GM12875 (cell line): ENCODE results near the gene SPATA3.
A peak's percentile ranks its signal among the peaks of the same experiment; 100 is the strongest.

ENCODE experiments used
- H3K4me3 ChIP-seq: one replicate; pipeline ENCODE4 v1.5.1; 2011; ENCODE audit warnings: low read depth, low read length, control low read depth
- TF ChIP-seq, protein P1 (sequence below): IDR thresholded peaks from 2 replicates; pipeline ENCODE4 v1.5.1; 2011; ENCODE audit warnings: low read depth, mild to moderate bottlenecking, control low read depth, inconsistent platforms, low read length, moderate library complexity, borderline replicate concordance; ENCODE audit not compliant: insufficient read depth

The SPATA3 gene

DNA sequence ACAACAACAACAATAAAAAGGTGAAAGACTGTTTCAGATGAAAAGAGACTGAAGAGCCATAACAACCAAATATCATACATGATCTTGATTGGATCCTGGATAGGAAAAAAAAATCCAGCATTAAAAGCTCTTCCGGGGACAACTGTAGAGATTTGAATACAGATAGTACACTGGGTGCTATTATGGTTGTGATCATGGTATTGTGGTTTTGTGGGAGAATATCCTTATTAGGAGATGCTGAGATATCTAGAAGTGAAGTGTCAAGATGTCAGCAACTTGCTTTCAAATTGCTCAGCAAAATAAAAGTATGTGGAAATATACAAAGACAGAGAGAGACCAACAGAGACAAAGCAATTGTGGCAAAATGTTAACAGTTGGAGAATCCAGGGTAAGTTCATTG lies 15.5 kb upstream of the SPATA3 start:
- TF ChIP-seq, protein P1, sequence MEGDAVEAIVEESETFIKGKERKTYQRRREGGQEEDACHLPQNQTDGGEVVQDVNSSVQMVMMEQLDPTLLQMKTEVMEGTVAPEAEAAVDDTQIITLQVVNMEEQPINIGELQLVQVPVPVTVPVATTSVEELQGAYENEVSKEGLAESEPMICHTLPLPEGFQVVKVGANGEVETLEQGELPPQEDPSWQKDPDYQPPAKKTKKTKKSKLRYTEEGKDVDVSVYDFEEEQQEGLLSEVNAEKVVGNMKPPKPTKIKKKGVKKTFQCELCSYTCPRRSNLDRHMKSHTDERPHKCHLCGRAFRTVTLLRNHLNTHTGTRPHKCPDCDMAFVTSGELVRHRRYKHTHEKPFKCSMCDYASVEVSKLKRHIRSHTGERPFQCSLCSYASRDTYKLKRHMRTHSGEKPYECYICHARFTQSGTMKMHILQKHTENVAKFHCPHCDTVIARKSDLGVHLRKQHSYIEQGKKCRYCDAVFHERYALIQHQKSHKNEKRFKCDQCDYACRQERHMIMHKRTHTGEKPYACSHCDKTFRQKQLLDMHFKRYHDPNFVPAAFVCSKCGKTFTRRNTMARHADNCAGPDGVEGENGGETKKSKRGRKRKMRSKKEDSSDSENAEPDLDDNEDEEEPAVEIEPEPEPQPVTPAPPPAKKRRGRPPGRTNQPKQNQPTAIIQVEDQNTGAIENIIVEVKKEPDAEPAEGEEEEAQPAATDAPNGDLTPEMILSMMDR = no peak

DNA sequence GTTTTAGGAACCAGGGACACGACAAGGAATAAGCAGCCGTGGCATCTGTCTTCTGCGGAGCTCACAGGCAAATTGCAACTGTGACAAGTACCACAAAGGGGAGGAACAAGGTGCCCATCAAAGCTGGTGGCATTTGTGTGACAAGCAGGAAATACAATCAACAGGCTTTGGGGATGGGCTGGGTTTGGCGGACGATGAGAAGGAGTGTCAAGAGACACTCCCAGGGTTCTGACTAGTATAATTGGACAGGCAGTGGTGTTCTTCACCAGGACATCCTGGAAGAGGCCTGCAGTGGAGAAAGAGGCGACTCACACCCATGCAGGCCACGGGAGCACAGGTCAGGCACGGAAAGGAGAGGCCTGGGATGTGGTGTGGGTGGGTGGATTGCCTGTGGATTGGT lies 14.2 kb upstream of the SPATA3 start:
- TF ChIP-seq, protein P1 = no peak
- H3K4me3 ChIP-seq = no peak overlapping the region

More for the DNA sequence above, 15.5 kb upstream of the SPATA3 start:
- H3K4me3 ChIP-seq = no peak overlapping the region

DNA sequence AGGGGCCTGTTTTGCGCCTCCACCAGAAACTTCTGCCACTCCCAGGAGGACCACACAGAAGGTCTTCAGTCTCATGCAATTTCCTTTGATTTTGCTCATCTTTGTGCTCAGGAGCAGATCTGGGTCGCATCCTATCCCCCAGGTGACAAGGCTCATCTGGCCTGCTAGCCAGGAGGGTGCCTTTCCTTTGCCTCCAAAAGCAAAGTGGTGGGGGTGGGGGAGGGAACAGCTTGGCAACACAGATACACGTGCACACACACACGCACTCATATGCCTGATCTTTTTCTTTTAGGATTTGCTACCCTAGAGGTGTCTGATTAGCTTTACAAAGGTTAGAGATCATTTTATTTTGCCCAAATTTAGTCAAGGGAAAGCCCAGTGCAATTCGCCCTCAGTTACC lies 13.8 kb upstream of the SPATA3 start:
- TF ChIP-seq, protein P1 = no peak
- no peak overlapping the region for H3K4me3 ChIP-seq

DNA sequence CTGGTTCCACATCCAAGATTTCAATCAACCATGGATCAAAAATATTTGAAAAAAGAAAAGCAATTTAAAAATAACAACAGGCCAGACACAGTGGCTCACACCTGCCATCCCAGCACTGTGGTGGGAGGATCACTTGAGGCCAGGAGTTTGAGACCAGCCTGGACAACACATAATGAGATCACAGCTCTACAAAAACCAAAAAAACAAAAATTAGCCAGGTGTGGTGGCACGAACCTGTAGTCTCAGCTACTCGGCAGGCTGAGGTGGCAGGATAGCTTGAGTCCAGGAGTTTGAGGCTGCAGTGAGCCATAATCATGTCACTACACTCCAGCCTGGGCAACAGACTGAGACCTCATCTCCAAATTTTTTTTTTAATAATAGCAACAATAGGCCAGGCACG lies 13.4 kb upstream of the SPATA3 start:
- H3K4me3 ChIP-seq = no peak overlapping the region
- TF ChIP-seq, protein P1 = no peak

DNA sequence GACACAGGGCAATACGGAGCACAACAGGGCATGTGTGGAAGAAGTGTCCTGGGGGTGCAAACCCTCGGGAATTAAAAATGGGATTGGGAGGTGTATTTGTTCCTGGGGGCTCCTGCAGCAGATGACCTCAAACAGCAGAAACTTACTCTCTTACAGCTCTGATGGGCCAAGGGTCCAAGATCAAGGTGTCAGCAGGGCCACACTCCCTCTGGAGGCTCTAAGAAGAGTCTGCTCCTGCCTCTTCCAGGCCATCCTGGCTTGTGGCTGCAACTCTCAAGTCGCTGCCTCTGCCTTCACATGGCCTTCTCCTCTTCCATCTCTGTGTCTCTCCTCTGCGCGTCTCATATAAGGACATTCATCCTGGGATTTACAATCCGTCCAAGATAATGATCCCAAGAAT lies 12.4 kb upstream of the SPATA3 start:
- TF ChIP-seq, protein P1 = no peak
- H3K4me3 ChIP-seq = no peak overlapping the region

DNA sequence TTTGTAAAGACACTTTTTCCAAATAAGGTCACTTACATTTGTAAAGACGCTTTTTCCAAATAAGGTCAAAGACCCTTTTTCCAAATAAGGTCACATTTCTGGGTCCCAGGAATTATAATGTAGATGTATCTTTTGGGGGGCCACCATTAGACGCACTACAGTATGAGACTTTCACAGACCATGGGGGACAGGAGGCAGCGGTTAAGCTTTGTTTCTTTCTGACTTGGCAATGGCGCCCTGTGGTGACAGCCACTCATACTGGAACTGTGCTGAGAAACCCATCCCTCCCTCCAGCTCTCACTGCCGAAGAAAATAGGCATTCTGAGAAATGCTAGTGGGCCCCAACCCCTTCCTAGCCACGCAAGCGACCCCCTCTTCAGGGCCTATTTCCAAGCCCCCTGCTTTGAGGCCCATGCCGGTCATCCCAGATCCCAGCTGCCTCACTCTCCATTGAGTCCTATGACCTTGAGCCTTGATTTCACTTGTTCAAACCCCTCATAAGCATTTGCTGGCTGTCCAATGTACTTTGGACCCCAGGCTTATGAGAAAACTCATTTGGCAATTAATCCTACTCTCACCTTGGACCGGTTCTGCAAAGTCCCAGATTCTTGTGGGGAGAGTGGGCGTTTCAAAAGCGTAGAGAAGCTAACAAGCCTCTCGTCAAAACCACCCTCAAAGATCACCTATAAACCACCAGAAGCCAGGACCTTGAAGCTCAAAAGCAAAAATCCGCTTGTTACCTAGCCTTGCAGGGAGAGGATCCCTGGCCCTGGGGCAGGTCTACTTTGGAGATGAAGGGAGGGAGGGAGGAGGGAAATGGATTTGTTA lies 11.3 kb upstream of the SPATA3 start:
- H3K4me3 ChIP-seq = peak overlapping the region; percentile 59
- TF ChIP-seq, protein P1 = no peak

DNA sequence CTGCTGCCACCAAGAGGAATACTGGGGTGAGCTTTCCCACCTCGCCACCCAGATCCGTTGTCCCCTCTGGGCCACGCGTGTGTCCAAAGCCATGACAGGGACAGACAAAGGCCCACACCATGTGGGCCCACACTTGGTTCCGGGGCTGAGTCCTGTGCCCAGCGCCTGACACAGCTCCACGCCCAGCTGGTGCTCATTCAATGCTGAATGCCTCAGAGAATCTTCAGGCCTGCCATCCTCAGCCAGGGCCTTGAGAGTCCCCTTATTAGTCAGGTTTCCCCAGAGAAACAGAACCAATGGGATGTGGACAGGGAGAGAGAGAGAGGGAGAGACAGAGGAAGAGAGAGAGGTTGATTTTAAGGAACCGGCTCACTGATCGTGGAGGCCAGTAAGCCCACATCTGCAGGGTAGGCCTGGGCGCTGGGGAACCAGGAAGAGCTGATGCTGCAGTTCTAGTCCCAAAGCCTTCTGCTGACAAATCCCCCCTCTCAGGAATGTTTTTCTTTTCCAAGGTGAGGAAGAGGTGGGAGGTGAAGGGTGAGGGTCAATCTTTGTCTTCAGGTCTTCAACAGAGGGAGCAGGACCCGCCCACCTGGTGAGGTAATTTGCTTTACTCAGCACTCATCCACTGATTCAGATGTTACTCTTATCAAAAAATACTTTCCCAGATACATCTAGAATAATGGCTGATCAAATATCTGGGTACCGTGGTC lies 10.2 kb upstream of the SPATA3 start:
- peak overlapping the region; percentile 59 for H3K4me3 ChIP-seq

More for the DNA sequence above, 10.2 kb upstream of the SPATA3 start:
- TF ChIP-seq, protein P1 = no peak
